Ovary (tissue), 9 donors: Measurements from ENCODE around the gene P4HA2. TPM values are rescaled to one million over a fixed set of nuclear protein-coding genes. Genes with fewer than 3 reads are reported as not detected.

Experiments
- DNase-seq, 5 donors: peaks; one replicate each; pipeline ENCODE4 v3.0.0-alpha.2; 2019 to 2020
- H3K27ac ChIP-seq, 2 donors: fragments of 200-600 bp; one replicate each; pipeline versions ENCODE4 v1.5.1 to v1.8.0; 2019 to 2022
- H3K27me3 ChIP-seq: fragments of 200-600 bp; one replicate; pipeline ENCODE4 v1.8.0; 2022
- H3K36me3 ChIP-seq: fragments of 200-600 bp; sonication (generic); one replicate; pipeline ENCODE4 v1.5.1; 2019
- H3K4me1 ChIP-seq: one replicate; pipeline ENCODE4 v1.8.1; 2013; ENCODE audit warnings: mild to moderate bottlenecking, moderate library complexity; ENCODE audit not compliant: insufficient read depth
- H3K4me3 ChIP-seq: fragments of 200-600 bp; sonication (generic); one replicate; pipeline ENCODE4 v1.5.1; 2017
- H3K9me3 ChIP-seq, 2 donors: fragments of 200-600 bp in 1 of 2; sonication (generic) in 1 of 2; one replicate each; pipeline versions ENCODE4 v1.5.1 to v1.8.1; 2013 to 2019; ENCODE audit warnings: mild to moderate bottlenecking in 1 of 2, moderate library complexity in 1 of 2
- CTCF ChIP-seq, 3 donors: fragments of 450-650 bp in 2 of 3; fragments of 200-600 bp in 1 of 3; IDR thresholded peaks; one replicate each; pipeline versions ENCODE4 v1.5.1 to v1.8.0; 2016 to 2022; ENCODE audit warnings: antibody characterized with exemption in 3 of 3, mild to moderate bottlenecking in 1 of 3
- EP300 ChIP-seq: sonication (generic); formaldehyde crosslinking; IDR thresholded peaks from one replicate; pipeline ENCODE4 v1.6.1; 2017; ENCODE audit warnings: antibody characterized with exemption
- POLR2A ChIP-seq: fragments of 450-650 bp; IDR thresholded peaks from one replicate; pipeline ENCODE4 v1.6.1; 2017; ENCODE audit warnings: antibody characterized with exemption, mild to moderate bottlenecking, moderate library complexity
- WGBS, 3 donors: extraction: QIAGEN DNeasy Blood & Tissue Kit in 1 of 3; methylation state at CpG; one replicate each; pipeline versions ENCODE4 v1.1.5 to v1.1.7; 2013 to 2017; 5-methylcytosine and 5-hydroxymethylcytosine counted together
- intact Hi-C, 4 donors: fragments of 100-400 bp; cut with DNase I; formaldehyde crosslinking; loops; one replicate each; pipeline versions ENCODE4 v1.11.0 to v1.15.1; 2022 to 2023
- polyA plus RNA-seq, 2 donors: library from polyadenylated mRNA; stranded (reverse); fragments of 200-250 nt in 1 of 2; fragments of 350-450 nt in 1 of 2; fragmentation: Illumina TruSeq in 1 of 2; extraction: RNeasy Lipid Tissue Mini Kit (QIAGEN cat#74804) in 1 of 2; gene quantifications; one replicate each; pipeline ENCODE4 v1.2.3, GENCODE V29; 2013 to 2014
- total RNA-seq, 7 donors: library from RNA; depleted of rRNA in 2 of 7; stranded (reverse); fragments of >200 nt in 2 of 7; fragmentation: NEBNext Ultra II Directional in 3 of 7; extraction: Animal tissue kit (Norgen Biotek cat#: 25700) in 3 of 7; gene quantifications; one replicate each; pipeline versions ENCODE4 v1.1.0 to v1.2.4, GENCODE V29; 2016 to 2023
- donor health status: DM: no; HTN: no; CAD: no; lungs with moderate emphysema.
- donor health status: DM: no; HTN: no; CAD: no.
- donor health status: Bipolar disorder and iron deficiency.
- donor health status: DM: yes; HTN: yes; CAD: no.
- donor health status: DM: no; HTN: no; CAD: no.
- donor health status: DM: yes; HTN: yes; CAD: no.

The P4HA2 gene
- total and polyA plus RNA-seq, 9 donors, result 3.9 to 36.9 (median 15.4) TPM

- Histone ChIP-seq H3K4me1 (peaks cover 19% of the 10 kb centered on the region), H3K4me3 (no peak overlapping the region), H3K27me3 (no peaks in the 10 kb centered on the region), H3K9me3 (no peaks in the 10 kb centered on the region), H3K27ac (no peak overlapping the region), H3K36me3 (no peaks in the 10 kb centered on the region)
- intact Hi-C loops, result no loop called here
- WGBS, 3 donors, result 64 to 69% (median 67%) methylated on average over 6 of the region's 6 CpGs
- TF ChIP-seq EP300, result no peak
- no peak for TF ChIP-seq CTCF (IDR thresholded peaks at IDR 0.05)
- TF ChIP-seq POLR2A, result no peak
- no peak for DNase-seq
Observed at GRCh38 chr5:132267931-132268768, 40.5 kb upstream of the P4HA2 start.

- intact Hi-C loops, result no loop called here
- Histone ChIP-seq H3K27ac (no peak overlapping the region), H3K36me3 (no peaks in the 10 kb centered on the region), H3K4me1 (peaks cover 19% of the 10 kb centered on the region), H3K9me3 (no peaks in the 10 kb centered on the region), H3K27me3 (no peaks in the 10 kb centered on the region), H3K4me3 (no peak overlapping the region)
- no peak for DNase-seq
- TF ChIP-seq CTCF (IDR thresholded peaks at IDR 0.05) (no peak), EP300 (no peak), POLR2A (no peak)
Observed at GRCh38 chr5:132267166-132267739, 39.6 kb upstream of the P4HA2 start.

- Histone ChIP-seq H3K9me3 (no peaks in the 10 kb centered on the region), H3K36me3 (no peaks in the 10 kb centered on the region), H3K27ac (peak overlapping the region in 1 of 2 donors; percentile 59), H3K4me3 (no peak overlapping the region), H3K4me1 (peaks cover 19% of the 10 kb centered on the region), H3K27me3 (no peaks in the 10 kb centered on the region)
- DNase-seq, result no peak
- 100% methylated on average over 1 of the region's 1 CpG for WGBS, 3 donors
- intact Hi-C loops, result no loop called here
- TF ChIP-seq CTCF (IDR thresholded peaks at IDR 0.05), result no peak
- no peak for TF ChIP-seq POLR2A
- no peak for TF ChIP-seq EP300
Observed at GRCh38 chr5:132266836-132267160, 39.1 kb upstream of the P4HA2 start.

GRCh38 chr5:132266031-132266835 is 38.6 kb upstream of the P4HA2 start:
- intact Hi-C loops, result no loop called here
- H3K36me3 ChIP-seq, result no peaks in the 10 kb centered on the region
- no peaks in the 10 kb centered on the region for H3K27me3 ChIP-seq
- peak overlapping the region; percentile 35 to 59 for H3K27ac ChIP-seq
- H3K4me3 ChIP-seq, result no peak overlapping the region
- TF ChIP-seq POLR2A, result no peak
- no peak for TF ChIP-seq CTCF (IDR thresholded peaks at IDR 0.05)
- TF ChIP-seq EP300, result no peak
- H3K4me1 ChIP-seq, result peaks cover 19% of the 10 kb centered on the region
- WGBS, 3 donors, result 76 to 83% (median 80%) methylated on average over 7 of the region's 7 CpGs
- H3K9me3 ChIP-seq, result no peaks in the 10 kb centered on the region
- DNase-seq, result no peak
